ENCODE measurements around the gene SCUBE1.

Gene SCUBE1

GRCh38 chr22:43330178-43331068 is 12.7 kb downstream of the SCUBE1 start:
- no peak overlapping the region for H3K4me3 ChIP-seq (ENCODE audit: low read depth, low read length)
- no peak for DNase-seq (ENCODE audit: low read depth)
- no peak for TF ChIP-seq CTCF (IDR thresholded peaks at IDR 0.05; ENCODE audit: control insufficient read depth, extremely low read depth, insufficient read depth)

GRCh38 chr22:43329061-43329460 is 14.1 kb downstream of the SCUBE1 start:
- no peak overlapping the region for H3K4me3 ChIP-seq (ENCODE audit: low read depth, low read length)
- no peak for TF ChIP-seq CTCF (IDR thresholded peaks at IDR 0.05; ENCODE audit: control insufficient read depth, extremely low read depth, insufficient read depth)
- no peak for DNase-seq (ENCODE audit: low read depth)

GRCh38 chr22:43327157-43327438 is 16.1 kb downstream of the SCUBE1 start:
- no peak overlapping the region for H3K4me3 ChIP-seq (ENCODE audit: low read depth, low read length)
- DNase-seq (ENCODE audit: low read depth) = no peak
- no peak for TF ChIP-seq CTCF (IDR thresholded peaks at IDR 0.05; ENCODE audit: control insufficient read depth, extremely low read depth, insufficient read depth)

- no peak for TF ChIP-seq CTCF (IDR thresholded peaks at IDR 0.05; ENCODE audit: control insufficient read depth, extremely low read depth, insufficient read depth)
- no peak overlapping the region for H3K4me3 ChIP-seq (ENCODE audit: low read depth, low read length)
- DNase-seq (ENCODE audit: low read depth) = no peak
Measured at GRCh38 chr22:43326331-43327156, 16.6 kb downstream of the SCUBE1 start.

GRCh38 chr22:43325176-43325575 is 18.0 kb downstream of the SCUBE1 start:
- no peak for DNase-seq (ENCODE audit: low read depth)
- no peak for TF ChIP-seq CTCF (IDR thresholded peaks at IDR 0.05; ENCODE audit: control insufficient read depth, extremely low read depth, insufficient read depth)
- H3K4me3 ChIP-seq (ENCODE audit: low read depth, low read length) = no peak overlapping the region

- DNase-seq (ENCODE audit: low read depth) = no peak
- no peak overlapping the region for H3K4me3 ChIP-seq (ENCODE audit: low read depth, low read length)
- TF ChIP-seq CTCF (IDR thresholded peaks at IDR 0.05; ENCODE audit: control insufficient read depth, extremely low read depth, insufficient read depth) = no peak
Measured at GRCh38 chr22:43320943-43321900, 21.9 kb downstream of the SCUBE1 start.

Measured in LNCaP clone FGC (cell line).